ENCODE data around the gene CCL2. TPM values are rescaled to one million over a fixed set of nuclear protein-coding genes. Genes with fewer than 3 reads are reported as not detected.

The CCL2 gene
- total RNA-seq, 1 donor from 2014 or later, result 1,495 TPM

Other genes starting within 250 kb of the CCL2 start
- gene CCL7, start 14.9 kb downstream of the CCL2 start, total RNA-seq, result 3.5 TPM in 1 of 2 replicates, not detected in the other
- gene CCL11, start 30.5 kb downstream of the CCL2 start, total RNA-seq, result not detected in 2 replicates
- 3.6 TPM in 1 of 2 replicates, not detected in the other for gene CCL8, start 64.2 kb downstream of the CCL2 start, total RNA-seq
- not detected in 2 replicates for gene CCL13, start 101.2 kb downstream of the CCL2 start, total RNA-seq
- not detected in 2 replicates for gene CCL1, start 107.9 kb downstream of the CCL2 start, total RNA-seq

All from glomerular endothelial cell (primary cell).